ENCODE measurements around the gene RPL18A.
A peak's percentile ranks its signal among the peaks of the same experiment; 100 is the strongest.

RPL18A gene

GRCh38 chr19:17834350-17835181 lies 25.1 kb upstream of the RPL18A start:
- Mint-ChIP-seq H3K27ac (peak overlapping the region; percentile 40), H3K4me1 (ENCODE audit: low read depth) (peaks cover 9% of the 10 kb centered on the region), H3K36me3 (ENCODE audit: low read depth) (peaks cover 81% of the 10 kb centered on the region), H3K9me3 (peaks cover 3% of the 10 kb centered on the region), H3K27me3 (ENCODE audit: low read depth) (no peaks in the 10 kb centered on the region), H3K4me3 (no peak overlapping the region)
- DNase-seq (ENCODE audit: low spot score), result no peak

DNA sequence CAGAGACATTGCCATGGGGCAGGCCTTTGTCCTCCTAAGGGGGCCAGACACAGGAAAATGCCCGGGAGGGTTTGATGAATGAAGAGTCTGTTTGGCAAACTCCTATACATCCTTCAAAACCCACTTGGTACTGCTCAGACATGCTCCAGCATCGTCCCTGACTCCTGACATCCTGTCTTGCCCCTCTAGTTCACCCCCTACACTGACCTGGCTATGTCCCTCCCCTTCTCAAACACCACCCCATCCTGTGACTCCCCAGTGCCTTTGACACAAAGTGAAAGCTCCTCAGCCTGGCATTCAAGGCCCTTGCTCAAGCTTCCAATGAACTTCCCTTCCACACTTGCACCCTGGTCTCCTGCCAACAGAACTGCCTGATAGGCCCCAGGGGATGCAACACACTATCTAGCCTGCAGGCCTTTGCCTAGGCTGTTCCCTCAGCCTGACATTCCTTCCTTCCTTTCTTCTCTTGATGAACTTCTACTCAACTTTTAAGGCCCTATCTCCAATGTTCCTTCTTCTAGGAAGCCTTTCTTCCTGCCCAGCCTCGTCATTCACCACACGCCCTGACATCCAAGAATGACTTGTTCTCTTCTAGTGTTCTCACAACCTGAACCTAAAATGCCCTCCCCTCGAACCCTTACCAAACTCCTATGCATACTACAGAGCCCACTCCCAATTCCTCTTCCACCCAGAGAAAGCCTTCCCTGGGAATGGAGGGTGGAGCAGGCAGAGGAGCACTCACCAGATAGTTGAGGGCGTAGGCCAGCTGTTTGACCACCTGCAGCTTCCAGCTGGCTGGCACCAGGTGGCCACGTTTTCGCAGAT lies 24.3 kb upstream of the RPL18A start:
- H3K4me3 Mint-ChIP-seq, result no peak overlapping the region
- DNase-seq (ENCODE audit: low spot score), result no peak
- H3K4me1 Mint-ChIP-seq (ENCODE audit: low read depth), result peaks cover 7% of the 10 kb centered on the region
- peak overlapping the region; percentile 40 for H3K27ac Mint-ChIP-seq
- peaks cover 79% of the 10 kb centered on the region for H3K36me3 Mint-ChIP-seq (ENCODE audit: low read depth)
- no peaks in the 10 kb centered on the region for H3K27me3 Mint-ChIP-seq (ENCODE audit: low read depth)
- peaks cover 3% of the 10 kb centered on the region for H3K9me3 Mint-ChIP-seq

GRCh38 chr19:17836530-17836929 lies 23.2 kb upstream of the RPL18A start:
- DNase-seq (ENCODE audit: low spot score), result no peak
- Mint-ChIP-seq H3K9me3 (peaks cover 3% of the 10 kb centered on the region), H3K4me1 (ENCODE audit: low read depth) (peaks cover 6% of the 10 kb centered on the region), H3K27me3 (ENCODE audit: low read depth) (no peaks in the 10 kb centered on the region), H3K4me3 (no peak overlapping the region), H3K27ac (peak overlapping the region; percentile 19), H3K36me3 (ENCODE audit: low read depth) (peaks cover 80% of the 10 kb centered on the region)

GRCh38 chr19:17837972-17838371 lies 21.7 kb upstream of the RPL18A start:
- Mint-ChIP-seq H3K4me3 (no peak overlapping the region), H3K9me3 (no peaks in the 10 kb centered on the region), H3K4me1 (ENCODE audit: low read depth) (peaks cover 5% of the 10 kb centered on the region), H3K36me3 (ENCODE audit: low read depth) (peaks cover 77% of the 10 kb centered on the region), H3K27me3 (ENCODE audit: low read depth) (no peaks in the 10 kb centered on the region), H3K27ac (no peak overlapping the region)
- DNase-seq (ENCODE audit: low spot score), result no peak

- H3K36me3 Mint-ChIP-seq (ENCODE audit: low read depth), result peaks cover 80% of the 10 kb centered on the region
- no peak overlapping the region for H3K4me3 Mint-ChIP-seq
- peaks cover 16% of the 10 kb centered on the region for H3K4me1 Mint-ChIP-seq (ENCODE audit: low read depth)
- DNase-seq (ENCODE audit: low spot score), result no peak
- H3K27me3 Mint-ChIP-seq (ENCODE audit: low read depth), result no peaks in the 10 kb centered on the region
- no peaks in the 10 kb centered on the region for H3K9me3 Mint-ChIP-seq
- no peak overlapping the region for H3K27ac Mint-ChIP-seq
Measured at GRCh38 chr19:17840019-17840418, 19.7 kb upstream of the RPL18A start.

DNA sequence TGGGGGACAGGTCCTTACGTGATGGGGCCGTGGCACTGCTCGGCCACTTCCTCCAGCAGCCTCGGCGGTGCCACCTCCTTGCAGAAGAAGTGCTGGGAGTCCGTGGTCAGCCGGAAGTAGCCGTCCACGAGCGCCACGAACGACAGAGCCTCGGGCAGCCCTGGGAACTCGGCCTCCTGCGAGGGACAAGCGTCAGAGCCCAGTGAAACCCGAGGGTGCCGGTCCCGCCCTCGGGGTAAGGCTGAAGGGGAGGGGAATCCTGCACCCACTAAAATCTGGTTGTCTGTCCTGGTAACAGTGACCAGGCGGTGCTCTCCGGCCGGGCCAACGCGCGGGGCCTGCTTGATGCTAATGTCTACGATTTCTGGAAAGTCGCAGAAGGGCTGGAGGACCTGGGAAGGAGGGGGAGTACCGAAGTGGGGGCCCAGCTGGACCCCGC lies 18.3 kb upstream of the RPL18A start:
- no peaks in the 10 kb centered on the region for H3K9me3 Mint-ChIP-seq
- H3K4me1 Mint-ChIP-seq (ENCODE audit: low read depth), result peaks cover 20% of the 10 kb centered on the region
- peaks cover 76% of the 10 kb centered on the region for H3K36me3 Mint-ChIP-seq (ENCODE audit: low read depth)
- no peak overlapping the region for H3K27ac Mint-ChIP-seq
- DNase-seq (ENCODE audit: low spot score), result no peak
- no peak overlapping the region for H3K4me3 Mint-ChIP-seq
- H3K27me3 Mint-ChIP-seq (ENCODE audit: low read depth), result no peaks in the 10 kb centered on the region

- no peak overlapping the region for H3K4me3 Mint-ChIP-seq
- DNase-seq (ENCODE audit: low spot score), result no peak
- no peak overlapping the region for H3K27ac Mint-ChIP-seq
- H3K4me1 Mint-ChIP-seq (ENCODE audit: low read depth), result peaks cover 22% of the 10 kb centered on the region
- H3K27me3 Mint-ChIP-seq (ENCODE audit: low read depth), result no peaks in the 10 kb centered on the region
- peaks cover 71% of the 10 kb centered on the region for H3K36me3 Mint-ChIP-seq (ENCODE audit: low read depth)
- no peaks in the 10 kb centered on the region for H3K9me3 Mint-ChIP-seq
Measured at GRCh38 chr19:17841810-17842662, 17.7 kb upstream of the RPL18A start.

DNA sequence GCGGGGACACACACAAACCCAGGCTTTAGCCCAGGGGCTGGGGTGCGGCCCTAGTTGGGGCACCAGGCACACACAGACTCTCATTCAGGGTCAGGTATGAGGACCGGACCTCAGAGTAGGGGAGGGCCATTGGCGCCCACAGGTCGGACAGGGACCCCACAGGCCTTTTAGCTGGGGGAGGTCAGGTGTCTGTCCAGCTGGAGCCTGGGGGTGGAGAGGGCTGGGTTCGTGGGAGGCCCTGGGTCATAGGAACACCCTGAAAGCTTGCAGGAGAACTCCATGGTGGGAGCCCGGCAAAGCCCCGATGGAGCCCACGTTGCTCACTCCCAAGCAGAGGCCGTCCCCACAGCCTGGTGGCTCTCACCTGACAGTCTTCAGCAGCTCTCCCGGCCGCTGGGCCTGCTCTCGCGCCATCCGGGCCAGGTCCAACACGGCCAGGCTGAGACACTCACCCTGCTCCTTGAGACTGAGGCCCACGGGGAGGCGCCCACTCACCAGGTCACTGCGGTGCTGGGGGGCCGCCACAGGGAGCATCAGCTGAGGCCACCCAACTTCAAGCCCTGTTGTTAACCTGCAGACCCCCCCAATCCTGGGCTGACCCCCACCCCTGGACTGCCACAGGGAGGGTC lies 16.9 kb upstream of the RPL18A start:
- Mint-ChIP-seq H3K27ac (no peak overlapping the region), H3K27me3 (ENCODE audit: low read depth) (no peaks in the 10 kb centered on the region), H3K36me3 (ENCODE audit: low read depth) (peaks cover 66% of the 10 kb centered on the region), H3K4me1 (ENCODE audit: low read depth) (peaks cover 22% of the 10 kb centered on the region), H3K9me3 (no peaks in the 10 kb centered on the region), H3K4me3 (no peak overlapping the region)
- DNase-seq (ENCODE audit: low spot score), result no peak

DNA sequence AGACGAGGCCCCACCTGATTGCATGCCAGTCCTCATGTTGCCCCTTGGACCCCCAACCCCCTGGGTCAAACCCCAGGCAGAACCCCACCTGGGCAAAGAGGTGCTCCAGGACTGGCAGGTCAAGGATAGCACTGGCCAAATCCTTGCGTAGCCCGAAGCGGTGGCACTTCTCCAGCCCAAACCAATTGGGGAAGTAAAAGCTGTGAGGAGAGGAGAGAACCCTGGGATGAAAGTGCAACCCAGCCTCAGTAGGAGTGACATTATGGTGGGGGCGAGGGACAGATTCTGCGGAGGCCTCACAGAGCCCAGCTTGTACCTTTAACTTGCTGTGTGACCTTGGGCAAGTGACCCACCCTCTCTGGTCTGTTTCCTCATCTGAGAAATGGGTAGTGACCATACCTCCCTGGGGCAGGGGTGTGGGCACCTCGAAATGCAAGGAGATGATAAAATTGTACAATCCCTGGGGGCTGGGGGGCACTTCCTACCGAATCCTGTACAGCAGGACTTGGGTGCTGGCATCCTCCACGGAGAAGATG lies 16.4 kb upstream of the RPL18A start:
- no peak overlapping the region for H3K27ac Mint-ChIP-seq
- no peaks in the 10 kb centered on the region for H3K9me3 Mint-ChIP-seq
- DNase-seq (ENCODE audit: low spot score), result no peak
- no peaks in the 10 kb centered on the region for H3K27me3 Mint-ChIP-seq (ENCODE audit: low read depth)
- H3K4me3 Mint-ChIP-seq, result peak overlapping the region; percentile 18
- peaks cover 60% of the 10 kb centered on the region for H3K36me3 Mint-ChIP-seq (ENCODE audit: low read depth)
- H3K4me1 Mint-ChIP-seq (ENCODE audit: low read depth), result peaks cover 26% of the 10 kb centered on the region

DNA sequence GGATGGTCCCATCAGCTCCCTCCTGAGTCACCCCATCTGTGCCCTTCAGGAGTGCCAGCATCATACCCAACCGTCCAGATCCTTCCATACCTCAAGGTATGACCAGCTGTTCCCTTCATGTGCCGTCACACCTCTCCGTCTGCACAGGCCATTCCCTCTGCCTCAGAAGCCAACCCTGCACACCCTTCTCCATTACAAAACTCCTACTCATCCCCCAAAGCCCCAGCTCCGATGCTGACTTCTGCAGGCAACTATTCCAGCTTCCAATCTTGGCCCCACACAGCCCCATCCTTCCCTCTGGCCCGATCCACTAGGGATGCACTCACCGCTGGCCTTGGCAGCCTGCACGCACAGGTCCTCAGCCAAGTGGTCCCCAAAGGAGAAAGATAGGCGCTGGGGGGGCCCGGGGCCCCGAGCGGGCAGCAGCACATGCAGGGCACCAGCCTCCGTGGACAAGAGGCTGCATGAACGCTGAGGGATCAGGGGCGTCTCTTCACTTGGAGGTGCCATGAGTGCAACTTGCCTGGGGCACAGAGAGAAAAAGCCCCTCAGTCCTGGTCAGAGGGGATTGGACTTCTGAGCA lies 15.7 kb upstream of the RPL18A start:
- peak overlapping the region; percentile 18 for H3K4me3 Mint-ChIP-seq

DNA sequence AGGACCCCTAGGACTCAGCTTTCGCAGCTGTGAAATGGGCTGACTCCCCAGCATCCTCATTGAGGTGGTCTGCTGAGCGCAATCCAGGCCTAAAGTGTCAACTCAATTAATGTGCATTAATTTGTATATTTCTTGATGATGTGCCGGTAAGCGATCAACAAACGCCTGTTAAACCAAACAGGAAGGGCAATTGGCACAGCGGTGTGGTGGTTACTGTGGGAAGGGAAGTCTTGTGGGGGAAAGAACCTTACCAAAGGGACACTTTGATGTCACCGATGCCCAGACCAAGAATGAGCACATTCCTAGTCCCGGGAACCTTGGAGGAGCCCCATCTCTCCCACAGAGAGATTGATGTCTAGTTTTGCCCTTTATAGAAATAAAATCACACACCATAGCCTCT lies 13.6 kb upstream of the RPL18A start:
- no peak for DNase-seq (ENCODE audit: low spot score)
- Mint-ChIP-seq H3K9me3 (no peaks in the 10 kb centered on the region), H3K4me1 (ENCODE audit: low read depth) (peaks cover 49% of the 10 kb centered on the region), H3K27ac (peak overlapping the region; percentile 98), H3K27me3 (ENCODE audit: low read depth) (no peaks in the 10 kb centered on the region), H3K4me3 (peak overlapping the region; percentile 94), H3K36me3 (ENCODE audit: low read depth) (peaks cover 45% of the 10 kb centered on the region)

More for the DNA sequence above, 15.7 kb upstream of the RPL18A start:
- Mint-ChIP-seq H3K36me3 (ENCODE audit: low read depth) (peaks cover 57% of the 10 kb centered on the region), H3K9me3 (no peaks in the 10 kb centered on the region), H3K27me3 (ENCODE audit: low read depth) (no peaks in the 10 kb centered on the region), H3K27ac (peak overlapping the region; percentile 17), H3K4me1 (ENCODE audit: low read depth) (peaks cover 32% of the 10 kb centered on the region)
- no peak for DNase-seq (ENCODE audit: low spot score)

- Mint-ChIP-seq H3K4me3 (peak within 1 kb of the TSS; percentile 94), H3K36me3 (ENCODE audit: low read depth) (peaks cover 36% of the 10 kb centered on the region), H3K27ac (peak within 1 kb of the TSS; percentile 98), H3K4me1 (ENCODE audit: low read depth) (peaks cover 56% of the 10 kb centered on the region), H3K27me3 (ENCODE audit: low read depth) (no peaks in the 10 kb centered on the region), H3K9me3 (peaks cover 5% of the 10 kb centered on the region)
- peak; percentile 90 for DNase-seq (ENCODE audit: low spot score)
Measured at GRCh38 chr19:17847538-17848366, 12.0 kb upstream of the RPL18A start, which contains the start of gene JAK3. TSS of gene JAK3 (minus strand) at chr19:17847982. CDS start at chr19:17844417, 3,565 bp downstream.
